Hippocampal formation (tissue), 2 donors: ENCODE results near the gene IL23R.
"Not testable (repeated sequence)": the region's sequence is repeated elsewhere in the genome, so short reads cannot be mapped to it uniquely, and the experiment has no call there.

Experiments
- DNase-seq, 2 donors: peaks; one replicate each; lab custom pipeline; 2025; lab: John Stamatoyannopoulos, UW

IL23R gene

DNA sequence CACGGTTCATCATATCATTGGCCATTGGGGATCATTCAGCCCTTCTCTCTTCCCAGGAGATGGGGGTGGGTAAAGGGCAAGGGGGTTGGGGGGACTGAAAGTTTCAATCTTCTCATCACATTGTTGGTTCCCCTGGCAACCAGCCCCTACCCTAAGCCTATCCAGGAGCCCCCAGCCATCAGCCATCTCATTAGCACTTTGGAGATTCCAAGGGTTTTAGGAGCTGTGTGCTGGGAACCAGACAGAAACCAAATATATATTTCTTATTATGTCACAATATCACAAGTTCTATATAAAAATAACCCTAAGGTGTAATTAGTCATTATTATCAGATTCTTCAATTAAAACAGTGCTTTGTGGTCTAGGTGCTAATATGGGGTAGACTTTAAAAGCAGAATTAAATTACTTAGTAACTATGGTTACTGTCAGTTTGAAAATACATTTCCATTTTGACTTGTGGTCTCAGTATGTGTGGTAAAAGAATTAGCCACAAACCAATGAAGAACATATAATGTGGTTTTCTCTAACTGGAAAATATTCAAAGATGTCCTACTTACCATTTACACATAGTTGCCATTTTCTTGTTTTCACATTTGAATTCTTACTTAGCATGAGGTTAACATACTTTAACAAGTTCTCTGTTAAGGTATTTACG, 28.1 kb downstream of the IL23R start:
- DNase-seq, result no peak

GRCh38 chr1:67200755-67201154, 34.5 kb downstream of the IL23R start:
- DNase-seq, result no peak

GRCh38 chr1:67201891-67202290, 35.6 kb downstream of the IL23R start:
- DNase-seq, result no peak

- no peak for DNase-seq
Measured at GRCh38 chr1:67204298-67204980, 38.2 kb downstream of the IL23R start.

GRCh38 chr1:67207398-67207797, 41.1 kb downstream of the IL23R start:
- DNase-seq, result not testable (repeated sequence)

- DNase-seq, result no peak
Measured at GRCh38 chr1:67208217-67208616, 42.0 kb downstream of the IL23R start.

DNA sequence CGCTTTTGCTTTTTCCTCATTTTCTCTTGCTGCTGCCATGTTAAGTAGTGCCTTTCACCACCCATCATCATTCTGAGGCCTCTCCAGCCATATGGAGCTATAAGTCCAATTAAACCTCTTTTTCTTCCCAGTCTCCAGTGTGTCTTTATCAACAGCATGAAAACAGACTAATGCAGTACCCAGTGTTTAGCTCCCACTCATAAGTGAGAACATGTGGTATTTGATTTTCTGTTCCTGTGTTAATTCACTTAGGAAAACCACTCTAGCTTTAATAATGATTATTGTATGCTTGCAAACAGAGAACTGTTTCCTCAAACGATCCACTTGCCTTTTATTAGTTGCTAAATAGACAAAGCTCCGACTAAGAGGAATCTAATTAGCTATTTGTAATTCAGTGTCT, 43.3 kb downstream of the IL23R start:
- no peak for DNase-seq

DNA sequence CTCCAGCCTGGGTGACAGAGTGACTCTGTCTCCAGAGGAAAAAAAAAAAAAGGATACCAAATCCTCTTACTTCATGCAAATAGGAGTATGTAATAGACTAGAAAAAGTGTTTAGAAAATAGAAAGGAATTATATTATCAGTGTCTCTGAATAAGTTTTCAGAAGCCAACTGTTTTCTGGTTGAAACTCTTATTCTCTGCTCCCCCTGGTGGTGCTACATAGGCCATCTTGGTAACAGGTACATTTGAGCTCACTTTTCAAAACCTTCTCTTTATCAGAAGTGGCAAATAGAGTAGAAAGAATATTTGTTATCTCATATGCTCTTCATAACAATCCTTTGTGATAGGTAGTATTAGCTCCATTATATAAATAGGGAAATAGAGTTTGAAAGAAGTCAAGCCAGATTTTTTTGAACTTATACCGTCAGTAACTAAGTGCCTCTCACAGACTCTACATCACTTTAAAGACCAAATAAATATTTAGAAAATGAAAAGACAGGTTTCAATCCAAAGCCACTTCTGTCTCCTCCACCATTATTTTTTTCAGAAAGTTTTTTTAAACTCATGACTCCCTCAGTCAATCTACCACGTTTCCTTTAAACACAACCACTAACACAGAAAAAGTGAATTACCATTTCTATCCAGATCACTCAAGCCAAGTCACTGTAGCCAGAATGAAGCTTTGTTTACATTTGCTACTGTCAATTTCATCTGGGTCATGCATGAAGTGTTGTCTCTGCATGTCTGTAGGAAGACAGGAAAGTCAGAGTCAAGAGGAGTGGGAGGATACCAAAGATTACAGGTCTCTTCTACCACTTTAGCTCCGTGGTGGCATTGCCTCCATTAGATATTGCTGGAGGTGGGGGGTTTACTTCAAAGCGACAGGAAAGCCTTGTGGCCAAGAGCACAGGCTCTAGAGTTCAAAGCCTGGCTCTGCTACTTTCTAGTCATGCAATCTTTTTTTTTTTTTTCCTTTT, 45.6 kb downstream of the IL23R start:
- peak in 1 of 2 donors; percentile 32 for DNase-seq

DNA sequence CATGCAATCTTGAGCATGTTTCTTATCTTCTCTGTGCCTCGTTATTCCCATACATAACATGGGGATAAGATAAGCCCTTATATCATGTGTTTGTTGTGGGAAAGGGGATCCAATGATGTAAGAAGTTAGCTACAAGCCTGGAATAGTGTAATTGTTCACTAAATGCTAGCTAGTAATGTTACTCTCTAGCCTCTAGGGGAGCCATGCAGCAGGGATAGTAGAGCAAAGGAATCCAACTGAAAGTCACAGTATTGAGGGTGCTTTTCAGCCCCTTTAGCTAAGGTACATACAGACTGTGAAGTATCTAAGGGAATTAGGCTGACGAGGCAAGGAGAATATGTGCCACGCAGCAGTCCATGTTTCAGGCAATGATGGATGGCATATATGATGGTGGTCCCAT, 46.9 kb downstream of the IL23R start:
- DNase-seq, result no peak

DNA sequence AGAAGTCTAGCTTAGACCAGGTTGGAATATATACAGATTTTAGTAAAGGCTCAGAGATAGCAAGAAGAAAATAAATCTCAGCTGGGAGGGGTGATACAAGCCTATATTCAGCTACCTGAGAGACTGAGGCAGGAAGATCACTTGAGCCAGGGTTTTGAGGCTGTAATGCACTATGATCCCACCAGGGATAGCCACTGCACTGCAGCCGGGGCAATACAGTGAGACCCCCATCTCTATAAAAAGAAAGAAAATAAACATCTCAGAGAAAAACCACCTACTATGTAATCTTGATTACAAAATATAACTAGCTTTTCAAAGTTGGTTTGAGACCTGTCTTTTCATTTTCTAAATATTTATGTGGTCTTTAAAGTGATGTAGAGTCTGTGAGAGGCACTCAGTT, 47.7 kb downstream of the IL23R start:
- DNase-seq, result no peak

- no peak for DNase-seq
Measured at GRCh38 chr1:67214420-67215174, 48.3 kb downstream of the IL23R start.

GRCh38 chr1:67216401-67216800, 50.1 kb downstream of the IL23R start:
- DNase-seq, result no peak

DNA sequence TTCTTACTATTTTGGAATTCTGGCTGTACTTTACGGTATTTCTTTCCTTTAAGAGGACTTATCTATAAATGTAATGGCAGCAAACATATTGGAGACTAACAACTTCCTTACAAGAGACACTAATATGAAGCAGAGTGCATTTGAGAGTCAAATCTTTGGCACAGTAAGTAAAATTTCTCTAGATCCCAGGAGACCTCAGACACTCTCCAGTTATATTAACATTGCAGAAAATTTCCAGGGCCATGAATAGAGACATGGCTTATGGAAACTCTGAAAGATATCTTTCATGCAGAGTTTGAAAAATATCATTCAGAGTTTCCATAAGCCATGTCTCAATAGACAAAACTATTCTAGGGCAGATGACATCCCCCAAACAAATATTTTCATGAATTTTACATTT, 51.2 kb downstream of the IL23R start:
- DNase-seq, result no peak

GRCh38 chr1:67217938-67218337, 51.7 kb downstream of the IL23R start:
- DNase-seq, result no peak

DNA sequence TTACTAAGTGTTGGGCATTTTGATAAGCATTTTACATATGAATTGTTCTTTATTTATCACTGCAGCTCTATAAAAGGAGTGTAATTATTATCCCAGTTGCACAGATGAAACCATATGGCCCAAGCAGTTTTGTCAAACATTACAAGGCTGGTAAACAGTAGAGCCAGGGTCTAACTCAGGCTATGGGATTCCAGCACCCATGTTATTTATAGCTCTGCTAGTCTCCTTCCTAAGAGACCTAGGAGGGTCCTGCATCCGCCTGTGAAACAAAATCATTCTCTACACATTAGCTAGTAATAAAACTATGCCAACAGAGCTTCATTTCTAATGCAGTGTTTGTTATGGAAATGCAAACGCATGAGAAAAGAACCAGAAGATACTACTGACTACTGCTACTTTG, 58.6 kb downstream of the IL23R start:
- DNase-seq, result no peak

DNA sequence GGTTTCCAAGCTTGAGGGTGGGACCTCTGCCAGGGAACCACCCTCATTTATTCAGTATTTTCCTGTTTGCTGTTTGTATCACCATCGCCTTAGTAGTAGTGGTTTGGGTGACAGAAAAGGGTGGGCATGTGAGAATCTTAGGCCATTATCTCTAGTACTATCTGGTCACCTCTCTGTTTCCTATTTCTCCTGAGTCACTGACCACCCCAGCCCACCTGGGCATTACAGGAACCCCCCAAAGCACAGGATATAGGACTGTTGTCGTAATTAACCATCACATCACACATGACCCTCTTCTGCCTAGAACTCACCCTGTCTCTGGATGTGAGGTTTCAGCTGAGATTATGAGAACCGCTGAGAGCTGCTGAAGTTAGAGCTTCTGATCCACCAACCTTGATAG, 60.4 kb downstream of the IL23R start:
- DNase-seq, result no peak

GRCh38 chr1:67227196-67227595, 60.9 kb downstream of the IL23R start:
- no peak for DNase-seq

- DNase-seq, result no peak
Measured at GRCh38 chr1:67228791-67229190, 62.5 kb downstream of the IL23R start.

GRCh38 chr1:67230539-67230938, 64.3 kb downstream of the IL23R start:
- no peak for DNase-seq

DNA sequence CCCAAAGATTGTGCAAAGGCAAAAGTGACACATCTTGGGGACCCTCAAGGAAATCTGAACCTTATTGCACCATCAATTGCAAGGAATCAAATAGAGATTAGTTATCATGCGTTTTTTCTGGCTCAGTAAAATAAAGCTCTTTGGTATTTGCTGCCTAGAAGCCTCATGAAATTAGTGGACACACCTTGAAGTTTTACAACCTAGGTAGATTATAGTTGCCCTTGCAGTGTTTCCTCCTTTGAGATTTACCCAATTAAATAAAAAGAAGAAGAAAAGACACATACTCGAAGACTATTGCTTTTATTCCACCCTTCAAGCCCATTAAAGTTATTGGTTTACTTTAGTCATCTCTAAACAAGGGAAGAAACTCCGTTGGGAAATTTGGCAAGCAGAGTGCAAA, 70.0 kb downstream of the IL23R start:
- no peak for DNase-seq

DNA sequence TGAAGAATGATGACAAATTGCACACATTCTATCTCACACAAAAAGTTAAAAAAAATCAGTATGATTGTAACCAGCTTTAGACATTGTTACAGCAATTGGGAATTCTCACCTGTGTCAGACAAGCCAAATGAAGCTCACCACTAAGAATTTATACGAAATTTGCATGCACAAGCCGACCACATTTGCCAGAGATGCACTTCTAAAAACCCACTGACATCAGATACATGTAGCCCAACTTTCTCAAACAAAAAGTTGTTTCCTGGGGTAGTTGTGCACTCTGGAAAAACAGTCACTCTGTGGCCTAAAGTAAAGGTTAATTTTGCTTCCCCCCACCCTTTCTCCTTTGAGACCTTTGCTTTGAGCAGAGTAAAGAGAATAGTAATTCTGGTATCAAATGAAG, 73.5 kb downstream of the IL23R start:
- no peak for DNase-seq

- DNase-seq, result no peak
Measured at GRCh38 chr1:67241200-67241746, 75.0 kb downstream of the IL23R start.
